Heart left ventricle (tissue), 16 donors: ENCODE results near the gene MPZL1. TPM values are rescaled to one million over a fixed set of nuclear protein-coding genes. Genes with fewer than 3 reads are reported as not detected.
A peak's percentile ranks its signal among the peaks of the same experiment; 100 is the strongest.

ENCODE experiments used
- ATAC-seq, 4 donors: fragments of 200-7000 bp; cut with Tn5 transposase; one replicate each; pipeline ENCODE4 v1.9.1; 2020 to 2022; ENCODE audit warnings: moderate library complexity in 4 of 4, mild to moderate bottlenecking in 3 of 4, moderate number of reproducible peaks in 1 of 4
- DNase-seq, 5 donors: peaks; one replicate each; pipeline ENCODE4 v3.0.0-alpha.2; 2020
- H3K27ac ChIP-seq, 12 donors: fragments of 200-600 bp; sonication (generic) in 4 of 12; one replicate each; pipeline versions ENCODE4 v1.5.0 to v1.8.0; 2016 to 2022; ENCODE audit warnings: mild to moderate bottlenecking in 2 of 12
- H3K27me3 ChIP-seq, 9 donors: fragments of 200-600 bp; sonication (generic) in 2 of 9; one replicate each; pipeline versions ENCODE4 v1.5.1 to v1.8.0; 2016 to 2022; ENCODE audit warnings: mild to moderate bottlenecking in 3 of 9
- H3K36me3 ChIP-seq, 9 donors: fragments of 200-600 bp; sonication (generic) in 2 of 9; one replicate each; pipeline versions ENCODE4 v1.5.0 to v1.8.0; 2018 to 2022; ENCODE audit warnings: mild to moderate bottlenecking in 2 of 9
- H3K4me1 ChIP-seq, 12 donors: fragments of 200-600 bp; sonication (generic) in 4 of 12; one replicate each; pipeline versions ENCODE4 v1.5.0 to v1.8.0; 2016 to 2022; ENCODE audit warnings: mild to moderate bottlenecking in 3 of 12
- H3K4me3 ChIP-seq, 12 donors: fragments of 200-600 bp; sonication (generic) in 4 of 12; one replicate each; pipeline versions ENCODE4 v1.5.0 to v1.8.0; 2017 to 2022; ENCODE audit warnings: mild to moderate bottlenecking in 9 of 12, moderate library complexity in 4 of 12
- H3K9me3 ChIP-seq, 12 donors: fragments of 200-600 bp; sonication (generic) in 4 of 12; one replicate each; pipeline versions ENCODE4 v1.5.0 to v1.8.0; 2016 to 2022; ENCODE audit warnings: mild to moderate bottlenecking in 1 of 12
- POLR2A ChIP-seq, 2 donors: fragments of 450-650 bp; IDR thresholded peaks; one replicate each; pipeline ENCODE4 v1.6.1; 2017; ENCODE audit warnings: antibody characterized with exemption in 2 of 2, mild to moderate bottlenecking in 2 of 2, moderate library complexity in 2 of 2
- WGBS, 4 donors: extraction: QIAGEN DNeasy Blood & Tissue Kit in 2 of 4; methylation state at CpG; one replicate each; pipeline versions ENCODE4 v1.1.5 to v1.1.7; 2013 to 2018; 5-methylcytosine and 5-hydroxymethylcytosine counted together
- intact Hi-C, 10 donors: fragments of 100-400 bp; cut with DNase I; formaldehyde crosslinking; loops; one replicate each; pipeline versions ENCODE4 v1.11.1 to v1.14.2; 2022
- polyA plus RNA-seq, 2 donors: library from polyadenylated mRNA; stranded (reverse); fragments of 200-250 nt; gene quantifications; one replicate each; pipeline ENCODE4 v1.2.3, GENCODE V29; 2013
- total RNA-seq, 9 donors: library from RNA; depleted of rRNA in 2 of 9; stranded (reverse); fragments of >200 nt in 2 of 9; fragmentation: NEBNext Ultra II Directional in 3 of 9; extraction: Animal tissue kit (Norgen Biotek cat#: 25700) in 3 of 9; gene quantifications; one replicate each; pipeline versions ENCODE4 v1.1.0 to v1.2.4, GENCODE V29; 2016 to 2023
- TF ChIP-seq, protein P1 (sequence below), 12 donors: fragments of 200-600 bp; sonication (generic) in 4 of 12; IDR thresholded peaks; one replicate each; pipeline versions ENCODE4 v1.5.0 to v1.8.0; 2018 to 2022; ENCODE audit warnings: antibody characterized with exemption in 12 of 12, mild to moderate bottlenecking in 5 of 12
- donor health status: ischemic (EF 13 %, LVEDD 7.1; RV severe dilation, severe dysfunction).
- donor health status: healthy with polysubstance abuse.
- donor health status: DM: no; HTN: yes; CAD: no.
- donor health status: DM: no; HTN: no; CAD: no.
- donor health status: ischemic (EF 25% LVEDD 6.9; RV normal size, moderate dysfunction).
- donor health status: ischemic (EF 25% LVEDD 5.7; RV mildly dilated, moderate dysfunction).
- donor health status: healthy.
- donor health status: DM: yes; HTN: yes; CAD: no.
- donor health status: ischemic (EF 35%, LVEDD 5.7; RV mildly dilated, moderate dysfunction).
- donor health status: nonischemic (EF 11% LVEDD 7.7; RV severe dilation, severe dysfunction).
- donor health status: DM: yes; HTN: yes; CAD: no.
- donor health status: PGD.
- donor health status: ischemic (EF 29% LVEDD 5.4; RV normal size, mild dysfunction).
- donor health status: nonischemic (EF 23%, LVEDD 6.1; RV moderate dilation, normal function).

Gene MPZL1
- total and polyA plus RNA-seq, 11 donors = 7.0 to 56.3 (median 29.4) TPM

DNA sequence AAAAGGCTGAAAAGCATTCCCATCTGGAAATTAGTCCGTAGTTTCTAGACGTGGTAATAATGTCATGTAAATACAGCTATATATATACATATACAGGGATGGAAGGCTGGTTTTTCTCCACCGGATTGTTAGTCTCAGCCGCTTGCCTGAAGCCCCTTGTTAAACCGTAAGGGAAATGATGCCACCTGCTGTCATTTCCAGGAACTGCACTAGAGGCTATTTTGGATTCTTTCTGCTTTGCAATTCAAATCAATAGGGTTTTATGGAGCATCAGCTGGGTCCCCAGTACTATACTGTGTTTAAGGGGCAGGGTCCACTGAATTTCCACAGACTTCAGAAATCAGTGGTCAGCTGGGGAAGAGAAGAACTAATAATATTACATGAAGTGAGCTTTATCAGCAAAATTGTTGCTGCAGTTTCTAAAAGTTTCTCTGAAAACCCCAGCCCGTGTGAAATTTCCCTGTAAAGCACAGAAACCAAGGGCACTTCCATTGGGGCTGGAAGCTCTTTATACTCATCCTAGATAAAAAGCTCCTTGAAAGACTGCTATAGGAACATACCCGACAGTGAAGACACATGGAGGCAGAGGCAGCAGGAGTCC, 33.8 kb upstream of the MPZL1 start:
- Histone ChIP-seq H3K27ac (peak overlapping the region in 8 of 12 donors; percentile 41 to 89 (median 80)), H3K4me3 (no peak overlapping the region), H3K36me3 (peaks cover 0 to 84% (median 41%) of the 10 kb centered on the region in 9 donors), H3K27me3 (no peaks in the 10 kb centered on the region), H3K4me1 (peaks cover 9 to 64% (median 47%) of the 10 kb centered on the region in 12 donors), H3K9me3 (no peaks in the 10 kb centered on the region)
- intact Hi-C loops = loop anchor here (1.0 to 10.0 kb wide), 9 partner anchors 36 to 136 kb away; partner anchors contain the start of genes RCSD1 (in 5 of the 10) and CREG1 (in 1 of the 10)
- peak in 4 of 5 donors; percentile 58 to 74 (median 71) for DNase-seq
- TF ChIP-seq, protein P1, sequence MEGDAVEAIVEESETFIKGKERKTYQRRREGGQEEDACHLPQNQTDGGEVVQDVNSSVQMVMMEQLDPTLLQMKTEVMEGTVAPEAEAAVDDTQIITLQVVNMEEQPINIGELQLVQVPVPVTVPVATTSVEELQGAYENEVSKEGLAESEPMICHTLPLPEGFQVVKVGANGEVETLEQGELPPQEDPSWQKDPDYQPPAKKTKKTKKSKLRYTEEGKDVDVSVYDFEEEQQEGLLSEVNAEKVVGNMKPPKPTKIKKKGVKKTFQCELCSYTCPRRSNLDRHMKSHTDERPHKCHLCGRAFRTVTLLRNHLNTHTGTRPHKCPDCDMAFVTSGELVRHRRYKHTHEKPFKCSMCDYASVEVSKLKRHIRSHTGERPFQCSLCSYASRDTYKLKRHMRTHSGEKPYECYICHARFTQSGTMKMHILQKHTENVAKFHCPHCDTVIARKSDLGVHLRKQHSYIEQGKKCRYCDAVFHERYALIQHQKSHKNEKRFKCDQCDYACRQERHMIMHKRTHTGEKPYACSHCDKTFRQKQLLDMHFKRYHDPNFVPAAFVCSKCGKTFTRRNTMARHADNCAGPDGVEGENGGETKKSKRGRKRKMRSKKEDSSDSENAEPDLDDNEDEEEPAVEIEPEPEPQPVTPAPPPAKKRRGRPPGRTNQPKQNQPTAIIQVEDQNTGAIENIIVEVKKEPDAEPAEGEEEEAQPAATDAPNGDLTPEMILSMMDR (IDR thresholded peaks at IDR 0.05) = peak; percentile 86 to 98 (median 93)
- no peak for TF ChIP-seq POLR2A (IDR thresholded peaks at IDR 0.05)
- 24 to 27% (median 25%) methylated on average over 7 of the region's 7 CpGs for whole genome bisulfite sequencing, 4 donors
- ATAC-seq = peak in 3 of 4 donors; percentile 28 to 45 (median 44)

DNA sequence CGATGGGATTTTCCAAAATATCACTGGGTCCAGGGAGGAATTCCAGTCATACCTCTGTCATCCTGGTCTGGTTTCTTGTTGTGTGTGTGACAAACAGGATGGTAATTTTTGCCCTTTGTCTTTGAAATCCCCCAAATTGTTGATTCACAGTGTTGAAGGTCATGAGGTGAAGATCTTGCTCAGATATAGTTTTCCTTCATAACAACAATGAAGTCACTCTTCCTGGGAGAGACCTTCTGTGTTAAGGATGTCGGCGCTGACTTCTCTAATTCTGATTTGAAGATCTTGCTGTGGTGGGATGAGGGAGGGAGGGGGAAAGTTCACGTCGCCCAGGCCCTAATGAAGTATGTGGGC, 32.2 kb upstream of the MPZL1 start:
- peak overlapping the region in 1 of 12 donors; percentile 7 for H3K27ac ChIP-seq
- peaks cover 0 to 84% (median 54%) of the 10 kb centered on the region in 9 donors for H3K36me3 ChIP-seq
- no peaks in the 10 kb centered on the region for H3K9me3 ChIP-seq
- intact Hi-C loops = loop anchor here in 7 of 10 donors (5.0 to 10.0 kb wide), 6 partner anchors 37 to 137 kb away; partner anchors contain the start of genes RCSD1 (in 4 of the 7) and CREG1 (in 1 of the 7)
- TF ChIP-seq, protein P1 (IDR thresholded peaks at IDR 0.05) = no peak
- TF ChIP-seq POLR2A (IDR thresholded peaks at IDR 0.05) = no peak
- 66 to 73% (median 69%) methylated on average over 5 of the region's 5 CpGs for WGBS, 4 donors
- H3K27me3 ChIP-seq = no peaks in the 10 kb centered on the region
- no peak for ATAC-seq
- H3K4me3 ChIP-seq = no peak overlapping the region
- peaks cover 4 to 48% (median 32%) of the 10 kb centered on the region in 12 donors for H3K4me1 ChIP-seq
- no peak for DNase-seq

DNA sequence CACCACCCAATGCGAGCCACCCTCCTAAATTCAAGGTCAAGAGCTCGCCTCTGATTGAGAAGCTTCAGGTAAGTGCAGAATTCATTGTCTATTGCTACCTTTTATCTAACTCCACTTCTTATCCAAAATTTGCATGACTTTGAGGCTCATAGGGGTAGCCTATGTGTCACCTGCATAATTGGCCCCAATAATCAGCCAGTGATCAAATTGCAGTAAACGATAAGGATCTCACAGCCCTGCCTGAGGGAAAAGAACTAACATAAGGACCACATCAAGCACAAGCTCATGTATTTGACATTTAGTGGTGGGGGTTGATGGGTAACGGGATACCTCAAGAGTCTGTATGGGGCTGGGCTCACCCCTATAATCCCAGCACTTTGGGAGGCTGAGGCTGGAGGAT, 31.7 kb upstream of the MPZL1 start:
- Histone ChIP-seq H3K4me1 (peaks cover 3 to 43% (median 27%) of the 10 kb centered on the region in 12 donors), H3K4me3 (no peak overlapping the region), H3K27me3 (no peaks in the 10 kb centered on the region), H3K36me3 (peaks cover 0 to 84% (median 59%) of the 10 kb centered on the region in 9 donors), H3K27ac (peak overlapping the region in 1 of 12 donors; percentile 7), H3K9me3 (no peaks in the 10 kb centered on the region)
- intact Hi-C loops = loop anchor here in 2 of 10 donors (5.0 kb wide), 2 partner anchors 98 to 133 kb away; no protein-coding TSS in a partner anchor
- TF ChIP-seq, protein P1 (IDR thresholded peaks at IDR 0.05) = no peak
- TF ChIP-seq POLR2A (IDR thresholded peaks at IDR 0.05) = no peak
- DNase-seq = no peak
- no peak for ATAC-seq
- WGBS, 4 donors = 89 to 92% (median 92%) methylated on average over 4 of the region's 4 CpGs

DNA sequence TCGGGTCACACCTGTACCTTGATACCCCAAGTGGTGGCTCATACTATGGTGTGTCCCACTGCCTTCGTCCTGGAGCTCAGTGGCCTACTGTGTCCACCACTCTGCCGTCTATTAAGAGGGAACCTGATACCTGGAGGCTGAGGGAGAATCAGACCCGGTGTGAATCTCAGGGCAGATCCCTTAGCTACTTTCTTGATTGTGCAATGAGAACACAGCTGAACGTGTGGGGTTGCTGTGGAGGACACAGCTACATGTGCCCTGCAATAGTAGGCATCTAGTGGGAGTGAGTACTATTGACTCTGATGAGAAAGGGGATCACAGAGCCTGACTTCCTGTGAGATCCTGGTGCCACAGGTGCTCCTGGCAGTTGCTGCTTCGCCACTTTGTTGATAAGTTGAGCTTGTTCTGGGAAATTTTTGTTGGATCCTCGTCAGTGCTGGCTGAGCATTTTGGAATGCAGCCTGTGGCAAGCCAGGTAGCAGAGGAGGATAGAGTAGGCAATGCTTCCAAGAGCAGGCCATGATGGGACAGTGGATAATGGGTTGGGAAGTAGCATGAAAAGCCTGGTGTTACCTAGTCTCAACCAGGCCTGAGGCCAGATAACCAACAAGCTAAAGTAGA, 28.2 kb upstream of the MPZL1 start:
- Histone ChIP-seq H3K27ac (no peak overlapping the region), H3K27me3 (no peaks in the 10 kb centered on the region), H3K9me3 (no peaks in the 10 kb centered on the region), H3K4me1 (peaks cover 6 to 41% (median 20%) of the 10 kb centered on the region in 12 donors), H3K36me3 (peaks cover 0 to 99% (median 88%) of the 10 kb centered on the region in 9 donors), H3K4me3 (no peak overlapping the region)
- DNase-seq (no peak), ATAC-seq (no peak)
- intact Hi-C loops = loop anchor here in 2 of 10 donors (5.0 kb wide), 2 partner anchors 101 to 136 kb away; no protein-coding TSS in a partner anchor
- WGBS, 4 donors = 87 to 92% (median 91%) methylated on average over 7 of the region's 7 CpGs
- TF ChIP-seq POLR2A (IDR thresholded peaks at IDR 0.05) = no peak
